HEK293 (cell line): ENCODE data around the gene PAX3.

Source experiments
- CTCF ChIA-PET: fragments of 350-600 bp; formaldehyde crosslinking; extraction: SDS; loops from one replicate; lab custom pipeline; 2021; ENCODE audit warnings: antibody characterized with exemption; lab: Yijun Ruan, JAX
- POLR2A ChIA-PET: fragments of 300-600 bp; formaldehyde crosslinking; extraction: SDS; loops from one replicate; lab custom pipeline; 2020; ENCODE audit warnings: antibody characterized with exemption, inconsistent platforms; lab: Yijun Ruan, JAX
- H3K27ac ChIP-seq: fragments of 200-500 bp; sonication (Bioruptor generic); 2 replicates; pipeline ENCODE4 v1.5.1; 2014; ENCODE audit warnings: low read depth, low read length, control low read depth, inconsistent platforms; ENCODE audit errors: extremely low read depth
- H3K36me3 ChIP-seq, 2 experiments: fragments of 200-500 bp in 1 of 2; sonication (Bioruptor generic) in 1 of 2; 1 replicate in 1 of 2; 2 replicates in 1 of 2; pipeline ENCODE4 v1.5.1; 2014 to 2017; ENCODE audit warnings: inconsistent platforms in 2 of 2, low read length in 2 of 2; ENCODE audit not compliant: control insufficient read depth in 2 of 2, insufficient read depth in 1 of 2
- H3K4me1 ChIP-seq: fragments of 200-500 bp; sonication (Bioruptor generic); 2 replicates; pipeline ENCODE4 v1.5.1; 2014; ENCODE audit warnings: mild to moderate bottlenecking, low read length, inconsistent platforms; ENCODE audit not compliant: control insufficient read depth, insufficient read depth
- H3K4me3 ChIP-seq: 2 replicates; pipeline ENCODE4 v1.5.1; 2011; ENCODE audit warnings: low read depth, mild to moderate bottlenecking, control low read depth, low read length, moderate library complexity
- H3K9me3 ChIP-seq: fragments of 200-500 bp; sonication (Bioruptor generic); 2 replicates; pipeline ENCODE4 v1.5.1; 2014; ENCODE audit warnings: low read depth, low read length, inconsistent platforms; ENCODE audit not compliant: control insufficient read depth, insufficient read depth
- HOXD13 ChIP-seq: sonication (generic); formaldehyde crosslinking; IDR thresholded peaks from 2 replicates; pipeline ENCODE4 v1.8.0; 2022; ENCODE audit warnings: missing genetic modification reagents, borderline replicate concordance
- SP2 ChIP-seq: fragments of 450-650 bp; formaldehyde crosslinking; IDR thresholded peaks from 2 replicates; pipeline ENCODE4 v1.5.1; 2016; ENCODE audit warnings: missing biosample characterization, missing genetic modification characterization
- ZBTB21 ChIP-seq: fragments of 450-650 bp; formaldehyde crosslinking; IDR thresholded peaks from 2 replicates; pipeline ENCODE4 v1.5.1; 2017; ENCODE audit warnings: missing biosample characterization, missing genetic modification characterization
- ZBTB44 ChIP-seq: fragments of 450-650 bp; IDR thresholded peaks from 2 replicates; pipeline ENCODE4 v1.5.1; 2018; ENCODE audit warnings: missing biosample characterization, mild to moderate bottlenecking, missing genetic modification characterization
- ZBTB49 ChIP-seq: fragments of 450-650 bp; formaldehyde crosslinking; IDR thresholded peaks from 2 replicates; pipeline ENCODE4 v1.5.1; 2016; ENCODE audit warnings: missing biosample characterization, missing genetic modification characterization, low read depth
- ZFHX2 ChIP-seq: fragments of 450-650 bp; formaldehyde crosslinking; conservative IDR thresholded peaks from 2 replicates; pipeline ENCODE4 v1.5.1; 2016; ENCODE audit warnings: missing biosample characterization, missing genetic modification characterization
- ZNF174 ChIP-seq: fragments of 450-650 bp; formaldehyde crosslinking; IDR thresholded peaks from 2 replicates; pipeline ENCODE4 v1.5.0; 2017; ENCODE audit warnings: missing biosample characterization, mild to moderate bottlenecking, missing genetic modification characterization
- ZNF223 ChIP-seq: fragments of 450-650 bp; formaldehyde crosslinking; IDR thresholded peaks from 2 replicates; pipeline ENCODE4 v1.5.1; 2016; ENCODE audit warnings: missing biosample characterization, missing genetic modification characterization
- ZNF239 ChIP-seq: fragments of 450-650 bp; formaldehyde crosslinking; IDR thresholded peaks from 2 replicates; pipeline ENCODE4 v1.5.1; 2016; ENCODE audit warnings: missing biosample characterization, missing genetic modification characterization
- ZNF24 ChIP-seq: fragments of 450-650 bp; formaldehyde crosslinking; IDR thresholded peaks from 2 replicates; pipeline ENCODE4 v1.5.1; 2016; ENCODE audit warnings: missing biosample characterization, missing genetic modification characterization
- ZNF280C ChIP-seq: fragments of 450-650 bp; formaldehyde crosslinking; IDR thresholded peaks from 2 replicates; pipeline ENCODE4 v1.5.1; 2016; ENCODE audit warnings: missing biosample characterization, missing genetic modification characterization
- ZNF292 ChIP-seq: fragments of 450-650 bp; formaldehyde crosslinking; IDR thresholded peaks from 2 replicates; pipeline ENCODE4 v1.5.1; 2016; ENCODE audit warnings: low read depth, missing biosample characterization, missing genetic modification characterization, borderline replicate concordance
- ZNF416 ChIP-seq: fragments of 450-650 bp; formaldehyde crosslinking; IDR thresholded peaks from 2 replicates; pipeline ENCODE4 v1.5.1; 2016; ENCODE audit warnings: missing biosample characterization, missing genetic modification characterization
- ZNF513 ChIP-seq: fragments of 450-650 bp; IDR thresholded peaks from 2 replicates; pipeline ENCODE4 v1.5.1; 2018; ENCODE audit warnings: missing biosample characterization, missing genetic modification characterization
- ZNF555 ChIP-seq: fragments of 450-650 bp; formaldehyde crosslinking; conservative IDR thresholded peaks from 2 replicates; pipeline ENCODE4 v1.5.1; 2017; ENCODE audit warnings: missing biosample characterization, mild to moderate bottlenecking, missing genetic modification characterization, inconsistent platforms
- ZNF571 ChIP-seq: fragments of 450-650 bp; formaldehyde crosslinking; IDR thresholded peaks from 2 replicates; pipeline ENCODE4 v1.5.0; 2017; ENCODE audit warnings: missing biosample characterization, missing genetic modification characterization
- ZNF692 ChIP-seq: fragments of 450-650 bp; formaldehyde crosslinking; IDR thresholded peaks from 2 replicates; pipeline ENCODE4 v1.5.1; 2016; ENCODE audit warnings: missing biosample characterization, missing genetic modification characterization
- ZNF768 ChIP-seq: fragments of 450-650 bp; formaldehyde crosslinking; IDR thresholded peaks from 2 replicates; pipeline ENCODE4 v1.5.1; 2018; ENCODE audit warnings: missing biosample characterization, mild to moderate bottlenecking, missing genetic modification characterization
- ZNF777 ChIP-seq: fragments of 450-650 bp; formaldehyde crosslinking; IDR thresholded peaks from 2 replicates; pipeline ENCODE4 v1.5.1; 2017; ENCODE audit warnings: missing biosample characterization, missing genetic modification characterization, borderline replicate concordance
- ZNF843 ChIP-seq: fragments of 450-650 bp; formaldehyde crosslinking; IDR thresholded peaks from 2 replicates; pipeline ENCODE4 v1.5.1; 2016; ENCODE audit warnings: missing biosample characterization, missing genetic modification characterization
- ZSCAN16 ChIP-seq: fragments of 450-650 bp; formaldehyde crosslinking; IDR thresholded peaks from 2 replicates; pipeline ENCODE4 v1.5.1; 2016; ENCODE audit warnings: missing biosample characterization, missing genetic modification characterization
- ZSCAN30 ChIP-seq: fragments of 450-650 bp; IDR thresholded peaks from 2 replicates; pipeline ENCODE4 v1.5.1; 2018; ENCODE audit warnings: missing biosample characterization, mild to moderate bottlenecking, missing genetic modification characterization, moderate library complexity
- TF ChIP-seq, protein P1 (sequence below): fragments of 450-650 bp; formaldehyde crosslinking; IDR thresholded peaks from 2 replicates; pipeline ENCODE4 v1.5.1; 2017; ENCODE audit warnings: missing biosample characterization, missing genetic modification characterization

The PAX3 gene

DNA sequence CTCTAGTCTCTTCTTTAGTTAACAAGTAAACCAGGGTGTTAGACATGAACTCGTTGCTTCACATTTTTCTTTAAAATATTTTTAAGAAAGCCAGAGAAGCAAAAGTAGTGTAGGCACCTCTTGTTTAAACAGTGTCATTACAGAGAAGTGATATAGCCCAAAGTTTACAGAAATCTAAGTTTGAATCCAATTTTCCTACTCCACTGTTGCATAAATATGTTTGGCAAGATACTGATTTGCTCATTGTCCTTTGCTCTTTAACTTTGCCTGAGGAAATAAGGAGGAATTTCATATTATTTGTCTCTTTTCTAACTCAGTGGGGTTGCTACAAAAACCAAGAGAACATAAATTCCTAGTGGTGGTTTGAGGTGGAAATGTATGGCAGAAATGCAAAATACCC, 81.1 kb downstream of the PAX3 start:
- TF ChIP-seq ZNF280C (tag by site-specific recombination): no peak
- no peak for TF ChIP-seq ZNF416
- TF ChIP-seq ZNF24: no peak
- Histone ChIP-seq H3K27ac (no peak overlapping the region), H3K4me3 (no peak overlapping the region), H3K36me3 (peaks cover 15 to 84% of the 10 kb centered on the region in 2 experiments; a peak in 2 of 3 replicates), H3K4me1 (no peaks in the 10 kb centered on the region), H3K9me3 (no peaks in the 10 kb centered on the region)
- ChIA-PET CTCF (interaction anchor here (0.6 kb wide), 1 partner anchor 103 kb away, joined by 3 read pairs; no protein-coding TSS in a partner anchor), POLR2A (no interaction called here)

GRCh38 chr2:222214885-222215284, 83.9 kb downstream of the PAX3 start:
- no peaks in the 10 kb centered on the region for H3K9me3 ChIP-seq
- H3K27ac ChIP-seq: no peak overlapping the region
- no peak for TF ChIP-seq ZNF292 (tag by site-specific recombination)
- TF ChIP-seq ZSCAN16 (tag by site-specific recombination): no peak
- no peak for TF ChIP-seq ZNF239 (tag by site-specific recombination)
- no peak for TF ChIP-seq ZNF223 (tag by site-specific recombination)
- TF ChIP-seq ZBTB49: no peak
- no peak for TF ChIP-seq SP2 (tag by site-specific recombination)
- TF ChIP-seq, protein P1, sequence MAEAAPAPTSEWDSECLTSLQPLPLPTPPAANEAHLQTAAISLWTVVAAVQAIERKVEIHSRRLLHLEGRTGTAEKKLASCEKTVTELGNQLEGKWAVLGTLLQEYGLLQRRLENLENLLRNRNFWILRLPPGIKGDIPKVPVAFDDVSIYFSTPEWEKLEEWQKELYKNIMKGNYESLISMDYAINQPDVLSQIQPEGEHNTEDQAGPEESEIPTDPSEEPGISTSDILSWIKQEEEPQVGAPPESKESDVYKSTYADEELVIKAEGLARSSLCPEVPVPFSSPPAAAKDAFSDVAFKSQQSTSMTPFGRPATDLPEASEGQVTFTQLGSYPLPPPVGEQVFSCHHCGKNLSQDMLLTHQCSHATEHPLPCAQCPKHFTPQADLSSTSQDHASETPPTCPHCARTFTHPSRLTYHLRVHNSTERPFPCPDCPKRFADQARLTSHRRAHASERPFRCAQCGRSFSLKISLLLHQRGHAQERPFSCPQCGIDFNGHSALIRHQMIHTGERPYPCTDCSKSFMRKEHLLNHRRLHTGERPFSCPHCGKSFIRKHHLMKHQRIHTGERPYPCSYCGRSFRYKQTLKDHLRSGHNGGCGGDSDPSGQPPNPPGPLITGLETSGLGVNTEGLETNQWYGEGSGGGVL (tag by site-specific recombination): no peak
- TF ChIP-seq ZFHX2 (tag by site-specific recombination): no peak
- TF ChIP-seq ZNF571 (tag by site-specific recombination): no peak
- TF ChIP-seq HOXD13 (CRISPR knock-in tag): no peak
- no peak for TF ChIP-seq ZNF555 (tag by site-specific recombination)
- TF ChIP-seq ZNF777 (tag by site-specific recombination): no peak
- no peak for TF ChIP-seq ZNF513 (tag by site-specific recombination)
- no peak for TF ChIP-seq ZBTB21 (tag by site-specific recombination)
- TF ChIP-seq ZNF692 (tag by site-specific recombination): no peak
- no peak for TF ChIP-seq ZBTB44 (tag by site-specific recombination)
- no peak for TF ChIP-seq ZSCAN30 (tag by site-specific recombination)
- TF ChIP-seq ZNF174: no peak
- TF ChIP-seq ZNF768 (tag by site-specific recombination): no peak
- TF ChIP-seq ZNF843 (tag by site-specific recombination): no peak
- TF ChIP-seq, all 188 proteins: peak for 0
- CTCF ChIA-PET: no interaction called here
- peaks cover 15 to 72% of the 10 kb centered on the region in 2 experiments; a peak in 2 of 3 replicates for H3K36me3 ChIP-seq
- POLR2A ChIA-PET: no interaction called here
- no peak overlapping the region for H3K4me3 ChIP-seq
- H3K4me1 ChIP-seq: no peaks in the 10 kb centered on the region
